GM19238 (cell line): ENCODE data around the gene STK32C.

ENCODE experiments used
- DNase-seq: peaks from one replicate; pipeline ENCODE4 v3.0.0; 2011; ENCODE audit warnings: low spot score; ENCODE audit not compliant: insufficient read length

Gene STK32C

GRCh38 chr10:132282667-132283603 is 24.8 kb downstream of the STK32C start:
- no peak for DNase-seq

- no peak for DNase-seq
Measured at GRCh38 chr10:132281915-132282666, 25.7 kb downstream of the STK32C start.

- no peak for DNase-seq
Measured at GRCh38 chr10:132280646-132281074, 27.1 kb downstream of the STK32C start.

- DNase-seq, result no peak
Measured at GRCh38 chr10:132279873-132280645, 27.7 kb downstream of the STK32C start.

- DNase-seq, result no peak
Measured at GRCh38 chr10:132277311-132277741, 30.4 kb downstream of the STK32C start.

GRCh38 chr10:132276706-132277105 is 31.0 kb downstream of the STK32C start:
- no peak for DNase-seq

GRCh38 chr10:132276179-132276675 is 31.5 kb downstream of the STK32C start:
- no peak for DNase-seq

- no peak for DNase-seq
Measured at GRCh38 chr10:132275426-132276178, 32.1 kb downstream of the STK32C start.

- no peak for DNase-seq
Measured at GRCh38 chr10:132274986-132275385, 32.8 kb downstream of the STK32C start.

GRCh38 chr10:132274581-132274980 is 33.2 kb downstream of the STK32C start:
- no peak for DNase-seq

GRCh38 chr10:132273966-132274365 is 33.8 kb downstream of the STK32C start:
- no peak for DNase-seq

- no peak for DNase-seq
Measured at GRCh38 chr10:132273304-132273944, 34.3 kb downstream of the STK32C start.

- DNase-seq, result no peak
Measured at GRCh38 chr10:132272231-132272971, 35.3 kb downstream of the STK32C start.

GRCh38 chr10:132271458-132272230 is 36.1 kb downstream of the STK32C start:
- DNase-seq, result no peak

GRCh38 chr10:132270721-132271457 is 36.9 kb downstream of the STK32C start:
- no peak for DNase-seq

GRCh38 chr10:132270256-132270655 is 37.5 kb downstream of the STK32C start:
- no peak for DNase-seq

- DNase-seq, result no peak
Measured at GRCh38 chr10:132269266-132270230, 38.2 kb downstream of the STK32C start.
